Measurements from ENCODE around the gene PLEKHN1.

The PLEKHN1 gene

DNA sequence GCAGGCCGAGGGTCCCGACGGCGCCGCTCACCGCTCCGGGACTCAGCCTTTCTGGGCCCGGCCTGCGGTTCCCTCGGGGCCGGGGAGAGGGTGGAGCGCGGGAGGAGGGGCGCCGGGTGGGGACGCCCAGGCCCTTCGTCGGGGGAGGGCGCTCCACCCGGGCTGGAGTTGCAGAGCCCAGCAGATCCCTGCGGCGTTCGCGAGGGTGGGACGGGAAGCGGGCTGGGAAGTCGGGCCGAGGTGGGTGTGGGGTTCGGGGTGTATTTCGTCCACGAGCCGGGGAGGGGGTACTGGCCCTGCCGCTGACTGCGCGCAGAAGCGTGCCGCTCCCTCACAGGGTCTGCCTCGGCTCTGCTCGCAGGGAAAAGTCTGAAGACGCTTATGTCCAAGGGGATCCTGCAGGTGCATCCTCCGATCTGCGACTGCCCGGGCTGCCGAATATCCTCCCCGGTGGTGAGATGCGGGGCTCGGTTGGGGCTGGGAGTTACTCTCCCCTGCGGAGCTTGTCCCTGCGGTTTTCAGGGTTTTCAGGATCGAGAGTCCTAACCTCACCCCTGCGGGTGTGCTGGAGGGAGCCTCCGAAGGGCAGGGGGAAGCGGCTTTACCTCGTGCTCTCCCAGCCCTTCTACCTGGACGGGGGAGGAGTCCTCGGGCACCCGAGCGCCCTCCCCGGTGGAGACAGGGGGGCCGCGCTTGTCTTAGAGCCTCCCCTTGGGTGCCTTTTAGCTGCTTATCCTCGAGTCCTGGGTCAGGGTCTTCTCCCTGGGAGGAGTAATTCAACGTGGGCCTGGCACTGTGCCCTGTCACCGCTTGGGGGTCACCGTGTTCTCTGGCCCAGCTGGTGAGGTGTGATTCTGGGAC is 40.5 kb upstream of the PLEKHN1 start:
- DNase-seq (ENCODE audit: low read depth): no peak
- no peak overlapping the region for H3K4me3 ChIP-seq (ENCODE audit: low read length)
- TF ChIP-seq, protein P1, sequence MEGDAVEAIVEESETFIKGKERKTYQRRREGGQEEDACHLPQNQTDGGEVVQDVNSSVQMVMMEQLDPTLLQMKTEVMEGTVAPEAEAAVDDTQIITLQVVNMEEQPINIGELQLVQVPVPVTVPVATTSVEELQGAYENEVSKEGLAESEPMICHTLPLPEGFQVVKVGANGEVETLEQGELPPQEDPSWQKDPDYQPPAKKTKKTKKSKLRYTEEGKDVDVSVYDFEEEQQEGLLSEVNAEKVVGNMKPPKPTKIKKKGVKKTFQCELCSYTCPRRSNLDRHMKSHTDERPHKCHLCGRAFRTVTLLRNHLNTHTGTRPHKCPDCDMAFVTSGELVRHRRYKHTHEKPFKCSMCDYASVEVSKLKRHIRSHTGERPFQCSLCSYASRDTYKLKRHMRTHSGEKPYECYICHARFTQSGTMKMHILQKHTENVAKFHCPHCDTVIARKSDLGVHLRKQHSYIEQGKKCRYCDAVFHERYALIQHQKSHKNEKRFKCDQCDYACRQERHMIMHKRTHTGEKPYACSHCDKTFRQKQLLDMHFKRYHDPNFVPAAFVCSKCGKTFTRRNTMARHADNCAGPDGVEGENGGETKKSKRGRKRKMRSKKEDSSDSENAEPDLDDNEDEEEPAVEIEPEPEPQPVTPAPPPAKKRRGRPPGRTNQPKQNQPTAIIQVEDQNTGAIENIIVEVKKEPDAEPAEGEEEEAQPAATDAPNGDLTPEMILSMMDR (IDR thresholded peaks at IDR 0.05; ENCODE audit: insufficient read depth, low read depth, low read length, missing control alignments): no peak

DNA sequence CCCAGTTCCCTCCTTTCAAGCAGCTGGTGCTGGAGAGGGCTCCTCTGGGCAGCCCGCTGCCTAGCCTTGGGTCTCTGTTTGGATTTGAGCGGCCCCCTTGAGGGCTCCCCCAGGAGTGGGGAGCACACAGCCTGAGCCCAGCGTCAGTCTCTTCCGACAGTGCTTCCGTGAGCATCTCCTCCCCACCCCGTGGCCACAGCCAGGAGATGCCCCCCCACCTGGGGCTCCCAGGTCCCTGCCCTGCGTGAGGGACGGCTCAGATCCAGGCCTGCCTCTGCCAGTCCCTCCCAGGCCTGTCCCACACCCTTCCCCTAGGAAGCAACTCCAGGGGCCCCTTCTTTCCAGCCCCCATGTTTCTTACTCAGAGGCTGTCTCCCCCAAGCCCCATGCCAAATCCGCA is 39.0 kb upstream of the PLEKHN1 start:
- no peak for DNase-seq (ENCODE audit: low read depth)
- no peak overlapping the region for H3K4me3 ChIP-seq (ENCODE audit: low read length)
- TF ChIP-seq, protein P1 (IDR thresholded peaks at IDR 0.05; ENCODE audit: insufficient read depth, low read depth, low read length, missing control alignments): no peak

DNA sequence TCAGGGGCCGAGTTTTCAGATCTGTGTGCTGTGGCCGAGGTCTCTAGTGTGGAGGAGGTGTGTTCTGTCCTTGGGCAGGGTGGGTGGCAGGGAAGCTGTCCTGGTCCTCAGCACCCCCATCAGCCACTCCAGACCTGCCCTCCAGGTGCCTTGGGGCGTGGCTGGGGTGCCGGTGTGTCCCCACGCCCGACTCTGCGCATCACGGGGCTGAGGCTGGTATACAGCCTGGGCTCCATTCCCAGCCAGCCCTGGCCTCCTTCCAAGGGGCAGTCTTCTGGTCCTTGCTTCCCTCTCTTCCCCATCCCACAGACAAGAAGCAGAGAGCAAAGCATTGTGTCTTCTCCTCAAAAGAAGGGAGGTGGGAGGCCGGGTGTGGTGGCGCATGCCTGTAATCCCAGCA is 38.5 kb upstream of the PLEKHN1 start:
- DNase-seq (ENCODE audit: low read depth): no peak
- TF ChIP-seq, protein P1 (IDR thresholded peaks at IDR 0.05; ENCODE audit: insufficient read depth, low read depth, low read length, missing control alignments): no peak
- H3K4me3 ChIP-seq (ENCODE audit: low read length): no peak overlapping the region

DNA sequence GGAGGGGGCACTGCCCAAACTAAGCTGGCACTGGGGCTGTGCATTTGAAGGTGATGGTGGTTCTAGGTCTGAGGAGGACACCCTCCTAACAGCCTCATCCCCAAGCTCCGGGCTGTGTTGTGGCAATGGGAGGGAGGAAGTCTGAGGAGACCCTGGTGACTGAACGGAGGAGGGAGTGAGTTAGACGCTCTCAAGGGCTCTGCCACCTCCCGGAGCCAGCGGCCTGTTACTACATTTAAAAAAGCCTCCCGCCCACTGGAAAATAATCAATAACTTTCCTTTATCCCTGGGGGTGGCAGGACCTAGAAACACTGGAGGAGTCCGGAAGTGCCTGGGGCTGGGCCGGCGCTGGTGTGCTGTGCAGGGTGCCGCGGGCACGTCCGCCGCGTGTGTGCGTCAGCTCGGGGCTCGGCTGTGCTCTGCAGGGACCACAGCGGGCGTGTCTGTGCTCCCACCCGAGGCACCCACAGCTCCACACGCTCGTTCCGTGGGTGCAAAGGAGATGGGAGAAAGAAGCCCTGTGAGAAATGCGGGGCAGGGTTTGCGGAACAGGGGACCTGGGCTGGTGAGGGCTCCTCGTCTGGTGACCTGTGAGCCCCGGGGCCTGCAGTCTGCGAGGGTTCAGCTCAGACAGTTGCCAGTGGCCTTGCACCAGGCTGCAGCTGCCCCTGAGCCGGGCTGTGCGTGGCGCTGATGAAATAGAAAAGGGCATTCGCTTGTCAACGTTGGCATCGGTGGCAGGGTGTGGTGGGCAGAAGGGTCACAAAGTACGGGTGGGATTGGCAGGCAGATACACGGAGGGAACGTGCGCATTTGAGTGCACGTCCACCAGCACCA is 37.2 kb upstream of the PLEKHN1 start:
- TF ChIP-seq, protein P1 (IDR thresholded peaks at IDR 0.05; ENCODE audit: insufficient read depth, low read depth, low read length, missing control alignments): no peak
- DNase-seq (ENCODE audit: low read depth): no peak
- no peak overlapping the region for H3K4me3 ChIP-seq (ENCODE audit: low read length)

DNA sequence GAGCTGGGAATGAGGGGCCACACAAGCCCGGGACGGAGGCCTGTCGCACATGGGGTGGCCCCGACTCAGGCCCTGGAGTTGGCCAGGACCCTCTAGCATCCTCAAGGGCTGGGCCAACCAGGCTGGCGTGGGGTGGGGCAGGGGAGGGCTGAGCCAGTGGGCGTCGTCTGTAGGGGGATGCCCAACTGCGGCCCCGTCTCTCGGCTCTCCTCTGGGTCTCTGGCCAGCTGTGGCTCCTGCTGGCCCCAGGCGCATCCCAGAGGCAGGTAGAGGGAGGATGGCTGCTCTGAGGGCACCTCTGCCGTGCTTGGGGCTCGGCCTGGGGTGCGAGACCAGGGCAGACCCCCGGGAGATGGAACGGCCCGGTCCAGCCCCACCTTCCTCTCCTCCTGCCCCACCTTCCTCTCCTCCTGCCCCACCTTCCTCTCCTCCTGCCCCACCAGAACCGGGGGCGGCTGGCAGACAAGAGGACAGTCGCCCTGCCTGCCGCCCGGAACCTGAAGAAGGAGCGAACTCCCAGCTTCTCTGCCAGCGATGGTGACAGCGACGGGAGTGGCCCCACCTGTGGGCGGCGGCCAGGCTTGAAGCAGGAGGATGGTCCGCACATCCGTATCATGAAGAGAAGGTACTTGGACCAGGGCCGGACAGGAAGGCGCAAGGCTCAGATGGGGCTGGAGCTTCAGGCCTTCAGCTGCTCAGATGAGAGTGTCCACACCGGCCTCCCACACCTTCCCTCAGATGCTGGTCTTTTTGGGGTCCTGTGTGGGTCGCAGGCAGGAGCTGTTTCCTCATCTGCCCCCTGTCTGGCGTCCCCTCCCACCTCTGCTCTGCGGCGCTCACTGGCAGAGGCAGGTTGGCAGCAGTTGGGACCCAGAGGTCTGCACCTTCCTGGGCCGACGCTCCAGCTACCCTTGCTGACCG is 36.3 kb upstream of the PLEKHN1 start:
- no peak overlapping the region for H3K4me3 ChIP-seq (ENCODE audit: low read length)
- no peak for DNase-seq (ENCODE audit: low read depth)
- TF ChIP-seq, protein P1 (IDR thresholded peaks at IDR 0.05; ENCODE audit: insufficient read depth, low read depth, low read length, missing control alignments): no peak

DNA sequence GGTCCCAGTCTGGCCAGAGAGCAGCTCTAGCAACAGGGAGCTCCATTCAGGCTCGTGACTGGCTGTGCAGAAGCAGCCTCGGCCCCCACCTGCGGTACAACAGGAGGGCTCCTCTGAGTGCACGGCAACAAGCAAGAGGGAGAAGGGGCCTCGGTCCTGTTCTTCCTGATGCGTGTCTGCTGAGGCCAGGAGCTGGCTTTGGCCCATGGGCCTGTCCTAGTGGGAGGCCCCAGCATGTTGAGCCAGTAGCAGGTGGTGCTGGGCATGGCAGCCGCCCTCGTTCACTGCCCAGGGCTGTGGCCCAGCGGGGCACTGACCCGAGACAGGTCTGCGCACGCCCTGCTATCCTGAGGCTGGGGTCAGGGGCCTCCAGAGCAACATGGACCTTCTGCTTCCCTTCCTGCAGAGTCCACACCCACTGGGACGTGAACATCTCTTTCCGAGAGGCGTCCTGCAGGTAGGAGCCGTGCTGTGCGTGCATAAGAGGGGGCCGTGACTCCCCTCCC is 35.6 kb upstream of the PLEKHN1 start:
- no peak for DNase-seq (ENCODE audit: low read depth)
- H3K4me3 ChIP-seq (ENCODE audit: low read length): no peak overlapping the region
- TF ChIP-seq, protein P1 (IDR thresholded peaks at IDR 0.05; ENCODE audit: insufficient read depth, low read depth, low read length, missing control alignments): no peak
